HepG2 (cell line): ENCODE measurements around the gene AFF2. TPM values are rescaled to one million over a fixed set of nuclear protein-coding genes. Genes with fewer than 3 reads are reported as not detected.

ENCODE experiments used
- CHCHD3 ChIP-seq: sonication (generic); formaldehyde crosslinking; IDR thresholded peaks from 2 replicates; pipeline ENCODE4 v1.8.0; 2022; ENCODE audit warnings: mild to moderate bottlenecking, missing genetic modification reagents, moderate library complexity
- KDM6A ChIP-seq: IDR thresholded peaks from 2 replicates; pipeline ENCODE4 v1.6.1; 2016; ENCODE audit warnings: low read depth
- PRDM15 ChIP-seq: sonication (generic); formaldehyde crosslinking; IDR thresholded peaks from 2 replicates; pipeline ENCODE4 v1.4.0; 2020; ENCODE audit warnings: missing genetic modification reagents
- SATB2 ChIP-seq: sonication (generic); formaldehyde crosslinking; IDR thresholded peaks from 2 replicates; pipeline ENCODE4 v1.5.0; 2020; ENCODE audit warnings: missing genetic modification reagents
- TEF ChIP-seq: sonication (generic); formaldehyde crosslinking; IDR thresholded peaks from 2 replicates; pipeline ENCODE4 v1.5.0; 2020; ENCODE audit warnings: missing genetic modification reagents
- ZFP82 ChIP-seq: sonication (generic); formaldehyde crosslinking; IDR thresholded peaks from 2 replicates; pipeline ENCODE4 v1.5.1; 2020; ENCODE audit warnings: mild to moderate bottlenecking, missing genetic modification reagents, borderline replicate concordance
- ZNF484 ChIP-seq: sonication (generic); formaldehyde crosslinking; IDR thresholded peaks from 2 replicates; pipeline ENCODE4 v1.5.1; 2020; ENCODE audit warnings: mild to moderate bottlenecking, low read depth, missing genetic modification reagents, borderline replicate concordance
- ZNF503 ChIP-seq: sonication (generic); formaldehyde crosslinking; IDR thresholded peaks from 2 replicates; pipeline ENCODE4 v1.4.0; 2020; ENCODE audit warnings: missing genetic modification reagents
- ZNF512B ChIP-seq: sonication (generic); formaldehyde crosslinking; IDR thresholded peaks from 2 replicates; pipeline ENCODE4 v1.5.1; 2020; ENCODE audit warnings: missing genetic modification reagents, mild to moderate bottlenecking, borderline replicate concordance
- ZNF7 ChIP-seq: IDR thresholded peaks from 2 replicates; pipeline ENCODE4 v1.6.1; 2016; ENCODE audit warnings: missing biosample characterization, missing genetic modification reagents
- polyA plus RNA-seq, 8 experiments: library from polyadenylated mRNA; depleted of rRNA in 3 of 8; stranded (reverse) in 7 of 8; unstranded in 1 of 8; fragments of >200 nt; fragmentation: Illumina TruSeq in 4 of 8; extraction: Trizol in 4 of 8; gene quantifications; 2 replicates each; pipeline versions ENCODE4 v1.2.1 to v1.2.3, GENCODE V29; 2011 to 2016; ENCODE audit warnings: low read depth in 4 of 8, missing spikeins in 1 of 8, mixed read lengths in 1 of 8; ENCODE audit not compliant: insufficient read depth in 1 of 8
- total RNA-seq, 5 experiments: library from RNA; depleted of rRNA; stranded (reverse); fragments of >200 nt; fragmentation: Illumina TruSeq; extraction: Trizol; gene quantifications; 2 replicates each; pipeline ENCODE4 v1.2.3, GENCODE V29; 2016; ENCODE audit warnings: low read depth in 1 of 5

Gene AFF2
- total and polyA plus RNA-seq, 2 of the 13 experiments (the other 11 are each of a cell fraction or from before 2014, with no cell fraction given) = not detected

GRCh38 chrX:148695255-148695654 is 194.8 kb downstream of the AFF2 start (continued):
- TF ChIP-seq PRDM15 (CRISPR knock-in tag) (no peak), TEF (CRISPR knock-in tag) (no peak), ZNF484 (CRISPR knock-in tag) (no peak), ZFP82 (CRISPR knock-in tag) (no peak), SATB2 (CRISPR knock-in tag) (no peak), CHCHD3 (CRISPR knock-in tag) (no peak), ZNF7 (no peak), ZNF512B (no peak), KDM6A (CRISPR knock-in tag) (no peak), ZNF503 (CRISPR knock-in tag) (no peak)
